ENCODE data around the gene RNF213. TPM values are rescaled to one million over a fixed set of nuclear protein-coding genes. Genes with fewer than 3 reads are reported as not detected.

Gene RNF213
- total RNA-seq, 1 donor from 2014 or later = 63.0 TPM

- DNase-seq (ENCODE audit: low read depth in 2 of 2) = no peak
Measured at GRCh38 chr17:80365001-80365965, 104.6 kb downstream of the RNF213 start.

GRCh38 chr17:80365983-80366382 is 105.3 kb downstream of the RNF213 start:
- DNase-seq (ENCODE audit: low read depth in 2 of 2) = peak in 1 of 2 donors; percentile 13

- no peak for DNase-seq (ENCODE audit: low read depth in 2 of 2)
Measured at GRCh38 chr17:80367503-80367902, 106.9 kb downstream of the RNF213 start.

GRCh38 chr17:80371196-80371595 is 110.5 kb downstream of the RNF213 start:
- DNase-seq (ENCODE audit: low read depth in 2 of 2) = no peak

- DNase-seq (ENCODE audit: low read depth in 2 of 2) = no peak
Measured at GRCh38 chr17:80372456-80372855, 111.8 kb downstream of the RNF213 start.

- no peak for DNase-seq (ENCODE audit: low read depth in 2 of 2)
Measured at GRCh38 chr17:80372922-80373570, 112.4 kb downstream of the RNF213 start.

- DNase-seq (ENCODE audit: low read depth in 2 of 2) = no peak
Measured at GRCh38 chr17:80374039-80374731, 113.5 kb downstream of the RNF213 start.

- no peak for DNase-seq (ENCODE audit: low read depth in 2 of 2)
Measured at GRCh38 chr17:80374732-80375585, 114.3 kb downstream of the RNF213 start.

GRCh38 chr17:80376531-80376930 is 115.9 kb downstream of the RNF213 start:
- no peak for DNase-seq (ENCODE audit: low read depth in 2 of 2)

- DNase-seq (ENCODE audit: low read depth in 2 of 2) = no peak
Measured at GRCh38 chr17:80377798-80378197, 117.1 kb downstream of the RNF213 start.

GRCh38 chr17:80379348-80379747 is 118.7 kb downstream of the RNF213 start:
- DNase-seq (ENCODE audit: low read depth in 2 of 2) = no peak

GRCh38 chr17:80380068-80380467 is 119.4 kb downstream of the RNF213 start:
- no peak for DNase-seq (ENCODE audit: low read depth in 2 of 2)

- DNase-seq (ENCODE audit: low read depth in 2 of 2) = no peak
Measured at GRCh38 chr17:80380555-80381002, 119.9 kb downstream of the RNF213 start.

- no peak for DNase-seq (ENCODE audit: low read depth in 2 of 2)
Measured at GRCh38 chr17:80381416-80381923, 120.8 kb downstream of the RNF213 start.

GRCh38 chr17:80382446-80382845 is 121.8 kb downstream of the RNF213 start:
- DNase-seq (ENCODE audit: low read depth in 2 of 2) = no peak

- no peak for DNase-seq (ENCODE audit: low read depth in 2 of 2)
Measured at GRCh38 chr17:80382956-80383355, 122.3 kb downstream of the RNF213 start.

GRCh38 chr17:80384078-80384960 is 123.7 kb downstream of the RNF213 start:
- no peak for DNase-seq (ENCODE audit: low read depth in 2 of 2)

- no peak for DNase-seq (ENCODE audit: low read depth in 2 of 2)
Measured at GRCh38 chr17:80385046-80385445, 124.4 kb downstream of the RNF213 start.

GRCh38 chr17:80386341-80386740 is 125.7 kb downstream of the RNF213 start:
- DNase-seq (ENCODE audit: low read depth in 2 of 2) = no peak

- DNase-seq (ENCODE audit: low read depth in 2 of 2) = no peak
Measured at GRCh38 chr17:80387071-80387470, 126.4 kb downstream of the RNF213 start.
